HEK293 (cell line): ENCODE data around the gene FUT1.
"Not testable (repeated sequence)": the region's sequence is repeated elsewhere in the genome, so short reads cannot be mapped to it uniquely, and the experiment has no call there.

ENCODE experiments used
- CTCF ChIA-PET: fragments of 350-600 bp; formaldehyde crosslinking; extraction: SDS; loops from one replicate; lab custom pipeline; 2021; ENCODE audit warnings: antibody characterized with exemption; lab: Yijun Ruan, JAX
- POLR2A ChIA-PET: fragments of 300-600 bp; formaldehyde crosslinking; extraction: SDS; loops from one replicate; lab custom pipeline; 2020; ENCODE audit warnings: antibody characterized with exemption, inconsistent platforms; lab: Yijun Ruan, JAX
- H3K27ac ChIP-seq: fragments of 200-500 bp; sonication (Bioruptor generic); 2 replicates; pipeline ENCODE4 v1.5.1; 2014; ENCODE audit warnings: low read depth, low read length, control low read depth, inconsistent platforms; ENCODE audit errors: extremely low read depth
- H3K36me3 ChIP-seq, 2 experiments: fragments of 200-500 bp in 1 of 2; sonication (Bioruptor generic) in 1 of 2; 1 replicate in 1 of 2; 2 replicates in 1 of 2; pipeline ENCODE4 v1.5.1; 2014 to 2017; ENCODE audit warnings: inconsistent platforms in 2 of 2, low read length in 2 of 2; ENCODE audit not compliant: control insufficient read depth in 2 of 2, insufficient read depth in 1 of 2
- H3K4me1 ChIP-seq: fragments of 200-500 bp; sonication (Bioruptor generic); 2 replicates; pipeline ENCODE4 v1.5.1; 2014; ENCODE audit warnings: mild to moderate bottlenecking, low read length, inconsistent platforms; ENCODE audit not compliant: control insufficient read depth, insufficient read depth
- H3K4me3 ChIP-seq: 2 replicates; pipeline ENCODE4 v1.5.1; 2011; ENCODE audit warnings: low read depth, mild to moderate bottlenecking, control low read depth, low read length, moderate library complexity
- H3K9me3 ChIP-seq: fragments of 200-500 bp; sonication (Bioruptor generic); 2 replicates; pipeline ENCODE4 v1.5.1; 2014; ENCODE audit warnings: low read depth, low read length, inconsistent platforms; ENCODE audit not compliant: control insufficient read depth, insufficient read depth
- GLIS1 ChIP-seq: fragments of 450-650 bp; formaldehyde crosslinking; IDR thresholded peaks from 2 replicates; pipeline ENCODE4 v1.5.1; 2016; ENCODE audit warnings: missing biosample characterization, missing genetic modification characterization
- KLF10 ChIP-seq: fragments of 450-650 bp; IDR thresholded peaks from 2 replicates; pipeline ENCODE4 v1.5.1; 2018; ENCODE audit warnings: missing biosample characterization, mild to moderate bottlenecking, missing genetic modification characterization
- ZFP3 ChIP-seq: fragments of 450-650 bp; formaldehyde crosslinking; IDR thresholded peaks from 2 replicates; pipeline ENCODE4 v1.5.1; 2016; ENCODE audit warnings: low read depth, missing biosample characterization, missing genetic modification characterization
- ZNF174 ChIP-seq: fragments of 450-650 bp; formaldehyde crosslinking; IDR thresholded peaks from 2 replicates; pipeline ENCODE4 v1.5.0; 2017; ENCODE audit warnings: missing biosample characterization, mild to moderate bottlenecking, missing genetic modification characterization
- ZNF175 ChIP-seq: fragments of 450-650 bp; formaldehyde crosslinking; IDR thresholded peaks from 2 replicates; pipeline ENCODE4 v1.5.1; 2016; ENCODE audit warnings: missing biosample characterization, missing genetic modification characterization
- ZNF324 ChIP-seq: fragments of 450-650 bp; formaldehyde crosslinking; IDR thresholded peaks from 2 replicates; pipeline ENCODE4 v1.5.1; 2016; ENCODE audit warnings: missing biosample characterization, missing genetic modification characterization
- ZNF394 ChIP-seq: fragments of 450-650 bp; formaldehyde crosslinking; IDR thresholded peaks from 2 replicates; pipeline ENCODE4 v1.5.1; 2016; ENCODE audit warnings: missing biosample characterization, missing genetic modification characterization, mild to moderate bottlenecking, moderate library complexity, borderline replicate concordance
- ZNF404 ChIP-seq: fragments of 450-650 bp; formaldehyde crosslinking; IDR thresholded peaks from 2 replicates; pipeline ENCODE4 v1.5.1; 2017; ENCODE audit warnings: missing biosample characterization, missing genetic modification characterization
- ZNF423 ChIP-seq: fragments of 450-650 bp; formaldehyde crosslinking; IDR thresholded peaks from 2 replicates; pipeline ENCODE4 v1.5.1; 2016; ENCODE audit warnings: missing biosample characterization, missing genetic modification characterization
- ZNF510 ChIP-seq: fragments of 450-650 bp; formaldehyde crosslinking; IDR thresholded peaks from 2 replicates; pipeline ENCODE4 v1.5.1; 2018; ENCODE audit warnings: mild to moderate bottlenecking, missing genetic modification characterization, missing biosample characterization; ENCODE audit not compliant: insufficient replicate concordance
- ZNF596 ChIP-seq: fragments of 450-650 bp; IDR thresholded peaks from 2 replicates; pipeline ENCODE4 v1.5.0; 2018; ENCODE audit warnings: missing biosample characterization, mild to moderate bottlenecking, missing genetic modification characterization, moderate library complexity
- ZNF785 ChIP-seq: fragments of 450-650 bp; formaldehyde crosslinking; IDR thresholded peaks from 2 replicates; pipeline ENCODE4 v1.5.1; 2016; ENCODE audit warnings: missing biosample characterization, missing genetic modification characterization
- ZNF837 ChIP-seq: fragments of 450-650 bp; formaldehyde crosslinking; IDR thresholded peaks from 2 replicates; pipeline ENCODE4 v1.5.1; 2016; ENCODE audit warnings: missing biosample characterization, missing genetic modification characterization
- TF ChIP-seq, protein P1 (sequence below): fragments of 450-650 bp; formaldehyde crosslinking; IDR thresholded peaks from 2 replicates; pipeline ENCODE4 v1.5.1; 2017; ENCODE audit warnings: missing biosample characterization, missing genetic modification characterization
- TF ChIP-seq, protein P2 (sequence below): fragments of 450-650 bp; formaldehyde crosslinking; IDR thresholded peaks from 2 replicates; pipeline ENCODE4 v1.5.1; 2017; ENCODE audit warnings: missing biosample characterization, missing genetic modification characterization
- TF ChIP-seq, protein P3 (sequence below): fragments of 450-650 bp; formaldehyde crosslinking; IDR thresholded peaks from 2 replicates; pipeline ENCODE4 v1.5.1; 2016; ENCODE audit warnings: missing biosample characterization, missing genetic modification characterization

Gene FUT1

DNA sequence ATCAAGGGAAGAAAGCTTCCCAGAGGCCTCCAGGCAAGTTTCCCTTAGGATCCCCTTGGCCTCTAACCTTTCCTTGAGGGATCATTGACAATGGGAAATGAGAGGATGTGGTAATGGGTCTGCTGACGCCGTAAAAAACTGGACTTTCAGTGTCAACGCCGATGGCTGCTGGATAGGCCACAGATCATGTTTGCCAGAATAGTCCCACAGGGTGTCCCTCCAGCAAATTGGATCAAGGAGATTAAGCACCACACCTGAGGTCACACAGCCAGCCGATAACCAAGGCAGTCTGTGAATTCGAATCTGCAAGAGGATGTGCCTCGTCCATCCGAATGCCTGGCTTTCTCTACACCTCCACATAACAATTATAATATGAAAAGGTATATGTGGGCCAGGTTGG lies 40.8 kb upstream of the FUT1 start:
- no peak overlapping the region for H3K27ac ChIP-seq
- H3K36me3 ChIP-seq: peaks cover 0 to 3% of the 10 kb centered on the region in 2 experiments; a peak in 2 of 3 replicates
- H3K4me1 ChIP-seq: no peaks in the 10 kb centered on the region
- no peak overlapping the region for H3K4me3 ChIP-seq
- H3K9me3 ChIP-seq: no peaks in the 10 kb centered on the region
- ChIA-PET CTCF (interaction anchor here (0.6 to 3.7 kb wide), 11 partner anchors 9 to 1204 kb away, joined by 3 to 101 read pairs (median 5); partner anchors contain the start of gene HSD17B14), POLR2A (no interaction called here)
- TF ChIP-seq, protein P1, sequence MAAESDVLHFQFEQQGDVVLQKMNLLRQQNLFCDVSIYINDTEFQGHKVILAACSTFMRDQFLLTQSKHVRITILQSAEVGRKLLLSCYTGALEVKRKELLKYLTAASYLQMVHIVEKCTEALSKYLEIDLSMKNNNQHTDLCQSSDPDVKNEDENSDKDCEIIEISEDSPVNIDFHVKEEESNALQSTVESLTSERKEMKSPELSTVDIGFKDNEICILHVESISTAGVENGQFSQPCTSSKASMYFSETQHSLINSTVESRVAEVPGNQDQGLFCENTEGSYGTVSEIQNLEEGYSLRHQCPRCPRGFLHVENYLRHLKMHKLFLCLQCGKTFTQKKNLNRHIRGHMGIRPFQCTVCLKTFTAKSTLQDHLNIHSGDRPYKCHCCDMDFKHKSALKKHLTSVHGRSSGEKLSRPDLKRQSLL (tag by site-specific recombination): no peak
- TF ChIP-seq ZNF510 (no peak), ZNF324 (tag by site-specific recombination) (no peak), ZNF785 (tag by site-specific recombination) (no peak), ZFP3 (tag by site-specific recombination) (no peak), ZNF596 (tag by site-specific recombination) (no peak), ZNF174 (tag by site-specific recombination) (no peak), ZNF175 (no peak), ZNF423 (no peak), ZNF404 (tag by site-specific recombination) (no peak), GLIS1 (no peak), ZNF837 (tag by site-specific recombination) (no peak), ZNF394 (tag by site-specific recombination) (no peak), KLF10 (tag by site-specific recombination) (no peak)
- TF ChIP-seq, protein P2, sequence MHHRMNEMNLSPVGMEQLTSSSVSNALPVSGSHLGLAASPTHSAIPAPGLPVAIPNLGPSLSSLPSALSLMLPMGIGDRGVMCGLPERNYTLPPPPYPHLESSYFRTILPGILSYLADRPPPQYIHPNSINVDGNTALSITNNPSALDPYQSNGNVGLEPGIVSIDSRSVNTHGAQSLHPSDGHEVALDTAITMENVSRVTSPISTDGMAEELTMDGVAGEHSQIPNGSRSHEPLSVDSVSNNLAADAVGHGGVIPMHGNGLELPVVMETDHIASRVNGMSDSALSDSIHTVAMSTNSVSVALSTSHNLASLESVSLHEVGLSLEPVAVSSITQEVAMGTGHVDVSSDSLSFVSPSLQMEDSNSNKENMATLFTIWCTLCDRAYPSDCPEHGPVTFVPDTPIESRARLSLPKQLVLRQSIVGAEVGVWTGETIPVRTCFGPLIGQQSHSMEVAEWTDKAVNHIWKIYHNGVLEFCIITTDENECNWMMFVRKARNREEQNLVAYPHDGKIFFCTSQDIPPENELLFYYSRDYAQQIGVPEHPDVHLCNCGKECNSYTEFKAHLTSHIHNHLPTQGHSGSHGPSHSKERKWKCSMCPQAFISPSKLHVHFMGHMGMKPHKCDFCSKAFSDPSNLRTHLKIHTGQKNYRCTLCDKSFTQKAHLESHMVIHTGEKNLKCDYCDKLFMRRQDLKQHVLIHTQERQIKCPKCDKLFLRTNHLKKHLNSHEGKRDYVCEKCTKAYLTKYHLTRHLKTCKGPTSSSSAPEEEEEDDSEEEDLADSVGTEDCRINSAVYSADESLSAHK: no peak
- TF ChIP-seq, protein P3, sequence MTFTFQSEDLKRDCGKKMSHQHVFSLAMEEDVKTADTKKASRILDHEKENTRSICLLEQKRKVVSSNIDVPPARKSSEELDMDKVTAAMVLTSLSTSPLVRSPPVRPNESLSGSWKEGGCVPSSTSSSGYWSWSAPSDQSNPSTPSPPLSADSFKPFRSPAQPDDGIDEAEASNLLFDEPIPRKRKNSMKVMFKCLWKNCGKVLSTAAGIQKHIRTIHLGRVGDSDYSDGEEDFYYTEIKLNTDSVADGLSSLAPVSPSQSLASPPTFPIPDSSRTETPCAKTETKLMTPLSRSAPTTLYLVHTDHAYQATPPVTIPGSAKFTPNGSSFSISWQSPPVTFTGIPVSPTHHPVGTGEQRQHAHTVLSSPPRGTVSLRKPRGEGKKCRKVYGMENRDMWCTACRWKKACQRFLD: no peak

DNA sequence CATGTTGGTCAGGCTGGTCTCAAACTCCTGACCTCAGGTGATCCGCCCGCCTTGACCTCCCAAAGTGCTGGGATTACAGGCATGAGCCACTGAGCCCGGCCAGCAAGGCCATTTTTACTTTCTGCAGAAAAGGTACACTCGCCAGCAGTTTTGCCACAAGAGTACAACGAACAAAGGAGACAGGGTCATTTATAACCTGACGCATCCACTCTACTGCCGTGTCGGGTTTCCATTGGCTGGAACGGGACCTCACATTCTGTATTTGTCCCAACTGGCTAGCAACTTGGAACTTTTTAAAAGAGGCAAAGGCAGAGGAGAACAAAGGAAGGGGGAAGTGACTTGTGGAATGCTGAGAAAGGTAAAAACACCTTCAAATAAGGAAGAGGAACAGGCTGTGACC lies 34.9 kb upstream of the FUT1 start:
- ChIA-PET CTCF (interaction anchor here (0.6 to 6.2 kb wide), 54 partner anchors 8 to 438 kb away, joined by 3 to 160 read pairs (median 7); partner anchors contain the start of genes CA11, DHDH, FGF21 and GYS1), POLR2A (interaction anchor here (0.6 to 1.5 kb wide), 4 partner anchors 8 to 206 kb away, joined by 3 to 8 read pairs (median 3); partner anchors contain the start of gene GYS1)
- H3K27ac ChIP-seq, H3K4me3 ChIP-seq, H3K4me1 ChIP-seq, H3K36me3 ChIP-seq, H3K9me3 ChIP-seq: not testable (repeated sequence)

DNA sequence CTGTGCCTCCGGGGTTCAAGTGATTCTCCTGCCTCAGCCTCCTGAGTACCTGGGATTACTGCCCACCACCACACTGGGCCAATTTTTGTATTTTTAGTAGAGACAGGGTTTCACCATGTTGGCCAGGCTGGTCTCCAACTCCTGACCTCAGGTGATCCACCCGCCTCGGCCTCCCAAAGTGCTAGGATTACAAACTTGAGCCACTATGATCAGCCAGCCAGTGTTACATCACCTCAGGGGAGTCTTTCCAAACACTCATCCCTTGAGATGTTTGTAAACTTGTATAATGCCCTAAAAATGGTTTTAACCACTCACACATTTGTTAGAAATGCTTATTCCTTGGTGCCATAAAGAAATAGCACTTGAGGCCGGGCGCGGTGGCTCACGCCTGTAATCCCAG lies 34.0 kb upstream of the FUT1 start:
- CTCF ChIA-PET: interaction anchor here (0.6 to 6.2 kb wide), 5 partner anchors 9 to 537 kb away, joined by 3 to 160 read pairs (median 9); no protein-coding TSS in a partner anchor
- H3K4me1 ChIP-seq, H3K36me3 ChIP-seq, H3K4me3 ChIP-seq, H3K9me3 ChIP-seq, H3K27ac ChIP-seq: not testable (repeated sequence)
- POLR2A ChIA-PET: interaction anchor here (1.5 kb wide), 1 partner anchor 207 kb away, joined by 3 read pairs; the partner anchor contains the start of gene GYS1
